Measurements from ENCODE around the gene HOXA5. TPM values are rescaled to one million over a fixed set of nuclear protein-coding genes. Genes with fewer than 3 reads are reported as not detected.
A peak's percentile ranks its signal among the peaks of the same experiment; 100 is the strongest.

Gene HOXA5
- total and polyA plus RNA-seq, 10 of the 15 experiments (the other 5 are each of a cell fraction or from before 2014, with no cell fraction given) = 0.05 to 0.13 TPM; not detected in 8

- TF ChIP-seq, protein P1, sequence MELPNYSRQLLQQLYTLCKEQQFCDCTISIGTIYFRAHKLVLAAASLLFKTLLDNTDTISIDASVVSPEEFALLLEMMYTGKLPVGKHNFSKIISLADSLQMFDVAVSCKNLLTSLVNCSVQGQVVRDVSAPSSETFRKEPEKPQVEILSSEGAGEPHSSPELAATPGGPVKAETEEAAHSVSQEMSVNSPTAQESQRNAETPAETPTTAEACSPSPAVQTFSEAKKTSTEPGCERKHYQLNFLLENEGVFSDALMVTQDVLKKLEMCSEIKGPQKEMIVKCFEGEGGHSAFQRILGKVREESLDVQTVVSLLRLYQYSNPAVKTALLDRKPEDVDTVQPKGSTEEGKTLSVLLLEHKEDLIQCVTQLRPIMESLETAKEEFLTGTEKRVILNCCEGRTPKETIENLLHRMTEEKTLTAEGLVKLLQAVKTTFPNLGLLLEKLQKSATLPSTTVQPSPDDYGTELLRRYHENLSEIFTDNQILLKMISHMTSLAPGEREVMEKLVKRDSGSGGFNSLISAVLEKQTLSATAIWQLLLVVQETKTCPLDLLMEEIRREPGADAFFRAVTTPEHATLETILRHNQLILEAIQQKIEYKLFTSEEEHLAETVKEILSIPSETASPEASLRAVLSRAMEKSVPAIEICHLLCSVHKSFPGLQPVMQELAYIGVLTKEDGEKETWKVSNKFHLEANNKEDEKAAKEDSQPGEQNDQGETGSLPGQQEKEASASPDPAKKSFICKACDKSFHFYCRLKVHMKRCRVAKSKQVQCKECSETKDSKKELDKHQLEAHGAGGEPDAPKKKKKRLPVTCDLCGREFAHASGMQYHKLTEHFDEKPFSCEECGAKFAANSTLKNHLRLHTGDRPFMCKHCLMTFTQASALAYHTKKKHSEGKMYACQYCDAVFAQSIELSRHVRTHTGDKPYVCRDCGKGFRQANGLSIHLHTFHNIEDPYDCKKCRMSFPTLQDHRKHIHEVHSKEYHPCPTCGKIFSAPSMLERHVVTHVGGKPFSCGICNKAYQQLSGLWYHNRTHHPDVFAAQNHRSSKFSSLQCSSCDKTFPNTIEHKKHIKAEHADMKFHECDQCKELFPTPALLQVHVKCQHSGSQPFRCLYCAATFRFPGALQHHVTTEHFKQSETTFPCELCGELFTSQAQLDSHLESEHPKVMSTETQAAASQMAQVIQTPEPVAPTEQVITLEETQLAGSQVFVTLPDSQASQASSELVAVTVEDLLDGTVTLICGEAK (IDR thresholded peaks at IDR 0.05; ENCODE audit: borderline replicate concordance) = no peak
Observed at GRCh38 chr7:27170426-27171324, 27.2 kb upstream of the HOXA5 start (continued).

DNA sequence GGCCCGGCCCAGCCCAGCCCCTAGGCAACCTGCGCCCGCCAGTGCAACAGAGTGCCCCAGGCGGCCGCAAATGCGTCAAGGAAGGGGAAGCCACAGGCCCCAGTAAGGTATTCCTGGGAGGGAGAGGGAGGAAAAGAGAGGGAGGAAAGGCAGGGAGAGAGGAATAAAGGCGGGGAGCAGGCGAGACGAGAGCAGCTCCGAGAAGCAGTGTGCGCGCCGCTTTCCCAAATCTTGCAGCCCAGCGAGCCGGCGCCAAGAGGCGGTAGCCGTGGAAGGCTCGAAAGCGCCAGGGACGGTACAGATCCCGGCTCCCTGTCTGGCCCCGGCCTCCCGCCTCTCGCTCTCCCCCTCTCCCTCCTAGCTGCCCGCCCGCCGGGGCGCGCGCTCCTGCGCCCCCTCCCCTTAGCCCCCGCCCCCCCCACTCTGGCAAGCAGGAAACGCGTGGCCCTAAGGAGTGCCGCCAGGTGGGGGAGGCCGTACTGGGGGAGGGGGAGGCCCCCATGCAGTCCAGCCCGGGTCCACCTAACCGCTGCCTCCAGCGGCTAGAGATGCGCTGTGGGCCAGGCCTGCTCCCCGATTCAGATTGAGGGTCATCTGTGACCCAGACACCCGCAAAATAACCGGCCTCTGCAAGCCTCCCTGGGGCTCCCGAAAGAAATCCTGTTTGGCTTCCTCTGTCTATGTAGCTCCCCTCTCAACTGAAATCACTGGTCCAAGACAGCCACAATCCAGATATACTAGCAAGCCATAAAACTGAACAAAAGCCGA lies 26.4 kb upstream of the HOXA5 start:
- Histone ChIP-seq H3K4me3 (no peak overlapping the region), H3K9me3 (replicated peaks; ENCODE audit: control insufficient read depth, insufficient read depth, low read length) (peaks cover 2% of the 10 kb centered on the region; the same call in 1 of the 3 replicates), H4K20me1 (ENCODE audit: control insufficient read depth, insufficient read depth) (no peaks in the 10 kb centered on the region), H2AFZ (ENCODE audit: control insufficient read depth, low read depth, low read length) (no peak overlapping the region), H3K4me2 (ENCODE audit: control insufficient read depth, insufficient read depth) (no peak overlapping the region), H3K27me3 (replicated peaks in 1 of 2; ENCODE audit: control insufficient read depth in 2 of 2, insufficient read depth in 2 of 2, low read length in 1 of 2) (peaks cover 28 to 47% of the 10 kb centered on the region in 2 experiments), H3K79me2 (ENCODE audit: control insufficient read depth, insufficient read depth, low read length) (no peaks in the 10 kb centered on the region), H3K27ac (ENCODE audit: control insufficient read depth, insufficient read depth) (no peak overlapping the region), H3K36me3 (ENCODE audit: control insufficient read depth in 2 of 2, insufficient read depth in 2 of 2, low read length in 1 of 2) (no peaks in the 10 kb centered on the region; a peak in 1 of 4 replicates), H3K4me1 (ENCODE audit: control insufficient read depth, insufficient read depth, low read length) (no peaks in the 10 kb centered on the region), H3K9ac (ENCODE audit: control insufficient read depth, insufficient read depth, low read length) (no peak overlapping the region)
- ChIA-PET RAD21 (ENCODE audit: unreplicated experiment) (no interaction called here), CTCF (interaction anchor here (0.7 to 1.6 kb wide), 2 partner anchors 9 to 800 kb away, joined by 3 to 4 read pairs; no protein-coding TSS in a partner anchor), SMC1A (ENCODE audit: uncharacterized antibody, unreplicated experiment) (no interaction called here), POLR2A (no interaction called here)
- in situ Hi-C loops (cut with MboI) = loop anchor here (25.0 kb wide), 1 partner anchor 1083 kb away; no protein-coding TSS in a partner anchor
- intact Hi-C loops (cut with micrococcal nuclease; ENCODE audit: unreplicated experiment) = no loop called here
- no peak for ATAC-seq
- no peak for DNase-seq (ENCODE audit: low read depth, low spot score)
- no peak for TF ChIP-seq KDM1A (IDR thresholded peaks at IDR 0.05; ENCODE audit: borderline replicate concordance)
- TF ChIP-seq SUZ12 (IDR thresholded peaks at IDR 0.05; ENCODE audit: unreplicated experiment) = peak; percentile 83
- FAIRE-seq = no peak
- no TSS peak for BruUV-seq (replicated peaks)
- WGBS (ENCODE audit: insufficient coverage, insufficient replicate concordance, low lambda C conversion rate, missing lambda C conversion rate) = 28% methylated on average over 32 of the region's 46 CpGs
